H9 (cell line): ENCODE results near the gene LITAF. TPM values are rescaled to one million over a fixed set of nuclear protein-coding genes. Genes with fewer than 3 reads are reported as not detected.

Source experiments
- DNase-seq: peaks from one replicate; pipeline ENCODE4 v3.0.0-alpha.2; 2017
- H2AFZ ChIP-seq: one replicate; pipeline ENCODE4 v1.6.1; 2013; ENCODE audit warnings: mild to moderate bottlenecking, low read length, control low read depth, moderate library complexity
- H2AK5ac ChIP-seq: 2 replicates; pipeline ENCODE4 v1.6.1; 2013; ENCODE audit warnings: low read length, control low read depth, mixed read lengths; ENCODE audit not compliant: insufficient read length
- H2BK120ac ChIP-seq: one replicate; pipeline ENCODE4 v1.6.1; 2013; ENCODE audit warnings: low read depth, mild to moderate bottlenecking, low read length, control low read depth, inconsistent platforms; ENCODE audit not compliant: poor library complexity, severe bottlenecking
- H2BK12ac ChIP-seq: 2 replicates; pipeline ENCODE4 v1.6.1; 2013; ENCODE audit warnings: low read length, control low read depth, mixed read lengths, low read depth; ENCODE audit not compliant: insufficient read length
- H2BK15ac ChIP-seq: 2 replicates; pipeline ENCODE4 v1.6.1; 2013; ENCODE audit warnings: low read depth, low read length, control low read depth
- H2BK20ac ChIP-seq: one replicate; pipeline ENCODE4 v1.6.1; 2013; ENCODE audit warnings: low read depth, mild to moderate bottlenecking, low read length, control low read depth, inconsistent platforms; ENCODE audit not compliant: poor library complexity, severe bottlenecking
- H2BK5ac ChIP-seq: 2 replicates; pipeline ENCODE4 v1.6.1; 2013; ENCODE audit warnings: low read length, control low read depth, mixed read lengths; ENCODE audit not compliant: insufficient read length
- H3K14ac ChIP-seq: 2 replicates; pipeline ENCODE4 v1.6.1; 2013; ENCODE audit warnings: low read length, control low read depth; ENCODE audit not compliant: insufficient read depth
- H3K18ac ChIP-seq: 2 replicates; pipeline ENCODE4 v1.6.1; 2013; ENCODE audit warnings: low read depth, mild to moderate bottlenecking, mixed read lengths, low read length, control low read depth; ENCODE audit not compliant: insufficient read length
- H3K23ac ChIP-seq: 2 replicates; pipeline ENCODE4 v1.6.1; 2013; ENCODE audit warnings: low read length, control low read depth, mixed read lengths, low read depth; ENCODE audit not compliant: insufficient read length
- H3K23me2 ChIP-seq: 2 replicates; pipeline ENCODE4 v1.6.1; 2013; ENCODE audit warnings: low read depth, mild to moderate bottlenecking, mixed read lengths, low read length, control low read depth; ENCODE audit not compliant: insufficient read length, poor library complexity, severe bottlenecking
- H3K27ac ChIP-seq: 2 replicates; pipeline ENCODE4 v1.5.1; 2013; ENCODE audit warnings: low read length, control low read depth, mixed read lengths, low read depth; ENCODE audit not compliant: insufficient read length
- H3K27me3 ChIP-seq: 2 replicates; pipeline ENCODE4 v1.6.1; 2013; ENCODE audit warnings: low read length, control low read depth, inconsistent platforms; ENCODE audit not compliant: insufficient read depth
- H3K4ac ChIP-seq: 2 replicates; pipeline ENCODE4 v1.6.1; 2013; ENCODE audit warnings: low read depth, mild to moderate bottlenecking, control low read depth, inconsistent platforms, low read length, moderate library complexity
- H3K4me1 ChIP-seq: 2 replicates; pipeline ENCODE4 v1.6.1; 2013; ENCODE audit warnings: low read length, control low read depth, inconsistent platforms; ENCODE audit not compliant: insufficient read depth
- H3K4me2 ChIP-seq: 2 replicates; pipeline ENCODE4 v1.6.1; 2013; ENCODE audit warnings: low read length, control low read depth, mixed read lengths; ENCODE audit not compliant: insufficient read length, insufficient read depth
- H3K56ac ChIP-seq: 2 replicates; pipeline ENCODE4 v1.6.1; 2013; ENCODE audit warnings: low read depth, mild to moderate bottlenecking, mixed read lengths, low read length, control low read depth; ENCODE audit not compliant: insufficient read length
- H3K79me1 ChIP-seq: 2 replicates; pipeline ENCODE4 v1.6.1; 2013; ENCODE audit warnings: low read depth, mild to moderate bottlenecking, moderate library complexity, low read length, control low read depth, inconsistent platforms; ENCODE audit not compliant: insufficient read depth, poor library complexity, severe bottlenecking
- H3K79me2 ChIP-seq: 2 replicates; pipeline ENCODE4 v1.6.1; 2013; ENCODE audit warnings: low read length, control low read depth, inconsistent platforms; ENCODE audit not compliant: insufficient read depth
- H3K9ac ChIP-seq: 2 replicates; pipeline ENCODE4 v1.6.1; 2013; ENCODE audit warnings: low read length, control low read depth, mixed read lengths; ENCODE audit not compliant: insufficient read length; ENCODE audit errors: extremely low read depth
- H3K9me3 ChIP-seq: one replicate; pipeline ENCODE4 v1.6.1; 2013; ENCODE audit warnings: low read depth, low read length, inconsistent platforms; ENCODE audit not compliant: control insufficient read depth
- H3T11ph ChIP-seq: one replicate; pipeline ENCODE4 v1.6.1; 2013; ENCODE audit warnings: mild to moderate bottlenecking, low read length, control low read depth, inconsistent platforms
- H4K20me1 ChIP-seq: one replicate; pipeline ENCODE4 v1.6.1; 2013; ENCODE audit not compliant: control insufficient read depth, insufficient read length, insufficient read depth
- H4K5ac ChIP-seq: 2 replicates; pipeline ENCODE4 v1.6.1; 2013; ENCODE audit warnings: low read depth, mild to moderate bottlenecking, mixed read lengths, low read length, control low read depth; ENCODE audit not compliant: insufficient read length
- H4K8ac ChIP-seq: replicated peaks from 2 replicates; pipeline ENCODE4 v1.6.1; 2013; ENCODE audit warnings: low read length, control low read depth, mixed read lengths, low read depth; ENCODE audit not compliant: insufficient read length
- H4K91ac ChIP-seq: 2 replicates; pipeline ENCODE4 v1.6.1; 2013; ENCODE audit warnings: low read depth, mild to moderate bottlenecking, moderate library complexity, mixed read lengths, low read length, control low read depth; ENCODE audit not compliant: insufficient read length
- H3K27ac Mint-ChIP-seq, 3 experiments: 2 replicates in 2 of 3; 3 replicates in 1 of 3; pipeline ENCODE4 v1.8.0; 2020 to 2021; ENCODE audit warnings: mixed read lengths in 3 of 3, mild to moderate bottlenecking in 1 of 3, moderate library complexity in 1 of 3
- H3K27me3 Mint-ChIP-seq: 2 replicates; pipeline ENCODE4 v1.8.0; 2021; ENCODE audit warnings: low read depth, mild to moderate bottlenecking, moderate library complexity, mixed read lengths
- H3K36me3 Mint-ChIP-seq, 3 experiments: 2 replicates in 2 of 3; 3 replicates in 1 of 3; pipeline ENCODE4 v1.8.0; 2020 to 2021; ENCODE audit warnings: low read depth in 3 of 3, mixed read lengths in 3 of 3; ENCODE audit not compliant: insufficient read depth in 1 of 3
- H3K4me1 Mint-ChIP-seq, 2 experiments: 2 replicates each; pipeline ENCODE4 v1.8.0; 2020; ENCODE audit warnings: mixed read lengths in 2 of 2
- H3K4me3 Mint-ChIP-seq, 2 experiments: 2 replicates in 1 of 2; 3 replicates in 1 of 2; pipeline ENCODE4 v1.8.0; 2020 to 2021; ENCODE audit warnings: mild to moderate bottlenecking in 2 of 2, mixed read lengths in 2 of 2, moderate library complexity in 1 of 2
- H3K9me3 Mint-ChIP-seq, 2 experiments: 2 replicates in 1 of 2; 3 replicates in 1 of 2; pipeline ENCODE4 v1.8.0; 2020; ENCODE audit warnings: mild to moderate bottlenecking in 2 of 2, mixed read lengths in 2 of 2, moderate library complexity in 1 of 2
- CTCF ChIP-seq: fragments of 200-600 bp; sonication (generic); conservative IDR thresholded peaks from 3 replicates; pipeline ENCODE4 v1.8.0; 2021; ENCODE audit warnings: antibody characterized with exemption, mild to moderate bottlenecking
- WGBS: extraction: QIAGEN DNeasy Blood & Tissue Kit; methylation state at CpG from one replicate; pipeline ENCODE4 v1.1.7; 2013; ENCODE audit warnings: missing lambda C conversion rate, low lambda C conversion rate, mixed read lengths; ENCODE audit not compliant: insufficient read length; ENCODE audit errors: extremely low coverage; 5-methylcytosine and 5-hydroxymethylcytosine counted together
- total RNA-seq: library from RNA; stranded (reverse); gene quantifications from 2 replicates; pipeline ENCODE4 v1.2.1, GENCODE V29; 2021

Gene LITAF
- total RNA-seq, 1 experiment from 2014 or later, result 249 TPM

GRCh38 chr16:11588321-11589197 lies 1.8 kb upstream of the LITAF start:
- no peak overlapping the region for H4K5ac ChIP-seq
- H3K56ac ChIP-seq, result no peak overlapping the region
- no peak overlapping the region for H3K4me2 ChIP-seq
- no peaks in the 10 kb centered on the region for H3K23me2 ChIP-seq
- H3K27me3 ChIP-seq, result peaks cover 4% of the 10 kb centered on the region
- H3K18ac ChIP-seq, result no peak overlapping the region
- H2BK12ac ChIP-seq, result no peak overlapping the region
- no peak overlapping the region for H2BK20ac ChIP-seq
- Mint-ChIP-seq H3K27me3 (peaks cover 2% of the 10 kb centered on the region), H3K27ac (0 out of 7 replicates have a peak overlapping the region, but pooled peaks of 2 of the 3 experiments have one; percentile 9 to 77), H3K4me3 (peak overlapping the region in 1 of 2 experiments; percentile 46; a peak in 1 of 5 replicates), H3K36me3 (peaks cover 0 to 4% (median 2%) of the 10 kb centered on the region in 3 experiments; a peak in 1 of 7 replicates), H3K4me1 (peaks cover 35 to 36% of the 10 kb centered on the region in 2 experiments), H3K9me3 (peaks cover 2 to 5% of the 10 kb centered on the region in 2 experiments; a peak in 3 of 5 replicates)
- H3K79me2 ChIP-seq, result no peaks in the 10 kb centered on the region
- H2BK15ac ChIP-seq, result no peak overlapping the region
- no peak overlapping the region for H3K27ac ChIP-seq
- no peak overlapping the region for H4K91ac ChIP-seq
- H3T11ph ChIP-seq, result no peak overlapping the region
- no peak overlapping the region for H3K23ac ChIP-seq
- H3K14ac ChIP-seq, result no peak overlapping the region
- no peak overlapping the region for H3K4ac ChIP-seq
- TF ChIP-seq CTCF, result no peak
- no peak overlapping the region for H2BK5ac ChIP-seq
- no peak overlapping the region for H4K8ac ChIP-seq
- peaks cover 9% of the 10 kb centered on the region; the same call in 1 of the 2 replicates for H3K4me1 ChIP-seq
- H4K20me1 ChIP-seq, result no peaks in the 10 kb centered on the region
- DNase-seq, result no peak
- H2AK5ac ChIP-seq, result no peak overlapping the region
- no peak overlapping the region for H2AFZ ChIP-seq
- peaks cover 4% of the 10 kb centered on the region for H3K9me3 ChIP-seq
- WGBS, result no CpG with 5 or more reads among the region's 7 CpGs
- H2BK120ac ChIP-seq, result no peak overlapping the region
- no peak overlapping the region for H3K9ac ChIP-seq
- H3K79me1 ChIP-seq, result no peaks in the 10 kb centered on the region
